Central memory CD8-positive, alpha-beta T cell (primary cell): Measurements from ENCODE around the gene SERPINB8.

Experiments
- ATAC-seq: fragments of 150-1000 bp; cut with Tn5 transposase; replicated peaks from 2 replicates; pipeline ENCODE4 v1.10.0; 2022; ENCODE audit warnings: mild to moderate bottlenecking, moderate FRiP score, moderate number of reproducible peaks; ENCODE audit not compliant: poor library complexity, severe bottlenecking; ENCODE audit errors: extremely low read depth
- DNase-seq, 2 donors: peaks; one replicate each; pipeline ENCODE4 v3.0.0; 2021; ENCODE audit warnings: low spot score in 2 of 2
- H3K27ac Mint-ChIP-seq: one replicate; pipeline ENCODE4 v1.8.0; 2022; ENCODE audit warnings: low read depth, mild to moderate bottlenecking, moderate library complexity, mixed read lengths
- H3K27me3 Mint-ChIP-seq: one replicate; pipeline ENCODE4 v1.8.0; 2022; ENCODE audit warnings: mixed read lengths
- H3K36me3 Mint-ChIP-seq: one replicate; pipeline ENCODE4 v1.8.0; 2022; ENCODE audit warnings: mild to moderate bottlenecking, moderate library complexity, mixed read lengths; ENCODE audit not compliant: insufficient read depth
- H3K4me1 Mint-ChIP-seq: one replicate; pipeline ENCODE4 v1.8.0; 2022; ENCODE audit warnings: mixed read lengths
- H3K4me3 Mint-ChIP-seq: one replicate; pipeline ENCODE4 v1.8.0; 2022; ENCODE audit warnings: mild to moderate bottlenecking, moderate library complexity, mixed read lengths
- H3K9me3 Mint-ChIP-seq: one replicate; pipeline ENCODE4 v1.8.0; 2022; ENCODE audit warnings: mixed read lengths

SERPINB8 gene

DNA sequence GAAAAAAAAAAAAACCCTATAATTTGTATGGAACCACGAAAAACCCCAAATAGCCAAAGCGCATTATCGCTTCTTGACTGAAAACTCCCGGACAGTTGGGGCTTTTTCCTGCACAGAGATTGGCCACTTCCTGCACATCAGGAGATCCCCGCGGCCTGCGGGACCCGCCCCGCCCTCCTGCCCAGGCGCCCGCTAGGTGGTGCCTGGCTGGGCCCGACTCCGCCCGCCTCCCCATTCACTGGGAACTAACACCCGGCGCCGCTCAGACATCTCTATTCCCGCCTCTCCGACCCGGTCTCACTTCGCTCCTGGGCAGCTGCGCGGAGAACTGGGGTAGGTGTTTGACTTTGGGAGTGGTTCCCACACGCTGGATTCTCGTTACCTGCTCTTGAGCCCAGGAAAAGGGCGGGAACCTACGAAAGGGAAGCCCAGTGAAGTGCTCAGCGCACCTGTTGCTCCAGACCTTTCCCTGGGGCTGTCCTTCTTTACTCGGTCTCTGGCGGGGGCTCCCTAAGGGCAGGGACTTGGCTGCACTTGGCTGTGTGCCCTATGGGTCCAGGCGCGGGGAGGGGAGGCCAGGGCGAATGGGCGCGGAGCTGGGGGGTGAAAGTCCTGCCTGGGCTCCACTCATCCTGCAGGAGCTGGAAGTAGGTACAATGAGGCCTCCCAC, 20.7 kb upstream of the SERPINB8 start, which contains the start of gene HMSD:
Gene HMSD, plus strand, starts transcription at position 234 of the 670 bp plus-strand sequence. CDS start 4,155 bp downstream, outside the sequence.
- peak within 1 kb of the TSS; percentile 54 for H3K27ac Mint-ChIP-seq
- ATAC-seq (peak; percentile 88), DNase-seq (peak in 1 of 2 donors; percentile 16)
- no peaks in the 10 kb centered on the region for H3K36me3 Mint-ChIP-seq
- H3K4me3 Mint-ChIP-seq = peak within 1 kb of the TSS; percentile 79
- H3K9me3 Mint-ChIP-seq = peaks cover 5% of the 10 kb centered on the region
- H3K4me1 Mint-ChIP-seq = peaks cover 27% of the 10 kb centered on the region
- H3K27me3 Mint-ChIP-seq = peaks cover 8% of the 10 kb centered on the region

DNA sequence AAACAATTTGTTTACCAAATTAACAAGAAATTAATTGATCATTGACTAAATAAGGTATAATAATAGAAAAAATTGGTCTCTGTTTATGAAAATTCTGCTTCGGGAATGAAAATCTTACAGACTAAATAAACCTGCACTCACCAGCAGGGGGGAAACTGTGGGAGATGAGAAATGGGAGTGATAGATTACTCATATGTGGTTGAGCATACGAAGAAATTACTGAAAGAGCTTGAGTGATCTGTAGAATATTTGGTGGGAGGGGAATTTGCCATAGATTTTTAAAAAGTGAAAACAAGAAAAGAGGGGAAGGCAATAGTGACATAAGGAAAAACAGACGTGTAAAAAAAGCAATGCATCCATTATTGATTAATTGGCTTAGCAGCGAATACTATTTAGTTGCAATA, 18.6 kb upstream of the SERPINB8 start:
- Mint-ChIP-seq H3K36me3 (no peaks in the 10 kb centered on the region), H3K9me3 (peaks cover 5% of the 10 kb centered on the region), H3K27ac (no peak overlapping the region), H3K27me3 (peaks cover 13% of the 10 kb centered on the region), H3K4me1 (peaks cover 27% of the 10 kb centered on the region), H3K4me3 (no peak overlapping the region)
- DNase-seq = no peak
- ATAC-seq = no peak

DNA sequence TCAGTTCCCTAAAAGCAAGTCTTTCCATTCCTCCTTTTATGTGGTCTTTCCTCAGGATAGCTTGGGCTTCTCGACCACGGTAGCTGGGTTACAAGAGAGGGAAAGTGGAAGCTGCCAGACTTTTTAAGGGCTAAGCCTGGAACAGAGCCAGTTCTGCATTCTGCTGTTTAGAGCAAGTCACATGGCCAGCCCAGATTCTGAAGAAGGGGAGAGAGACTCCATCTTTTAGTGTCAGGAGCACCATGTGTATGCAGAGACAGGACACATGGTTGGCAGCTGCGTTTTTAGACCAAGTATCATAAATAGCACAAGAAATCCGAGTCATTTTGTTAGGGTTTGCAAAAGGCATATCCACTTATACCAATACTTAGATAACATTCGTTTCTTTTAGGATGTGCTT, 16.1 kb upstream of the SERPINB8 start:
- Mint-ChIP-seq H3K27ac (no peak overlapping the region), H3K4me3 (no peak overlapping the region), H3K9me3 (peaks cover 5% of the 10 kb centered on the region), H3K36me3 (no peaks in the 10 kb centered on the region), H3K27me3 (peaks cover 13% of the 10 kb centered on the region), H3K4me1 (peaks cover 18% of the 10 kb centered on the region)
- ATAC-seq (no peak), DNase-seq (no peak)

DNA sequence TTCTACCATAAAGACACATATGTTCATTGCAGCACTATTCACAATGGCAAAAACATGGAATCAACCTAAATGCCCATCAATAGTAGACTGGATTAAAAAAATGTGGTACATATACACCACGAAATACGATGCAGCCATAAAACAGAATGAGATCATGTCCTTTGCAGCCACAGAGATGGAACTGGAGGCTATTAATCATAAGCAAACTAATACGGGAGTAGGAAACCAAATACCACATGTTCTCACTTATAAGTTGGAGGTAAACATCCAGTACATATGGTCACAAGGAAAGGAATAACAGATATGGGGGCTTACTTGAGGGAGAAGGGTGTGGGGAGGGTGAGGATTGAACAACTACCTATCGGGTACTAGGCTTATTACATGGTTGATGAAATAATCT, 13.1 kb upstream of the SERPINB8 start:
- no peak for DNase-seq
- no peak for ATAC-seq
- Mint-ChIP-seq H3K27ac (no peak overlapping the region), H3K4me1 (no peaks in the 10 kb centered on the region), H3K4me3 (no peak overlapping the region), H3K27me3 (peaks cover 34% of the 10 kb centered on the region), H3K36me3 (no peaks in the 10 kb centered on the region), H3K9me3 (no peaks in the 10 kb centered on the region)

DNA sequence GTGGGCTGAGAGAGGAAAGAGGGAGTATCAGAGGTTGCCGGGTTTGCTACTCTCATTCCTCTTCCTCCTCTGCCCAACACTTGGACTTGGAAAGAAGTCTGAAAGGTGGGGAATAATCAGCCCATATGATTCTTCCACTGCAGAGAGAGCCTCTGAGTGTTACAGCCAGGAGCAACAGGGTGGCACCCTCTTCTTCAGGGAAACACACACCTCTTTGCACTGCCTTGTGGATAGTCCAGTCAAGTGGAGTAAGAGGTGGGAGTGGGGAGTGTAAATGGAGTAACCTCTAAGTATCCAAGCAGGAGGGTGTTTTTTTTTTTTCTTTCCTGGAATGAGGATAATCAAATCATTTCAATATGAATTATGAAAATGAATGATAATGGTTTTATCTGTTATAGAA, 9.0 kb upstream of the SERPINB8 start:
- Mint-ChIP-seq H3K27me3 (peaks cover 40% of the 10 kb centered on the region), H3K27ac (no peak overlapping the region), H3K9me3 (no peaks in the 10 kb centered on the region), H3K4me3 (no peak overlapping the region), H3K4me1 (no peaks in the 10 kb centered on the region), H3K36me3 (no peaks in the 10 kb centered on the region)
- ATAC-seq (no peak), DNase-seq (no peak)

DNA sequence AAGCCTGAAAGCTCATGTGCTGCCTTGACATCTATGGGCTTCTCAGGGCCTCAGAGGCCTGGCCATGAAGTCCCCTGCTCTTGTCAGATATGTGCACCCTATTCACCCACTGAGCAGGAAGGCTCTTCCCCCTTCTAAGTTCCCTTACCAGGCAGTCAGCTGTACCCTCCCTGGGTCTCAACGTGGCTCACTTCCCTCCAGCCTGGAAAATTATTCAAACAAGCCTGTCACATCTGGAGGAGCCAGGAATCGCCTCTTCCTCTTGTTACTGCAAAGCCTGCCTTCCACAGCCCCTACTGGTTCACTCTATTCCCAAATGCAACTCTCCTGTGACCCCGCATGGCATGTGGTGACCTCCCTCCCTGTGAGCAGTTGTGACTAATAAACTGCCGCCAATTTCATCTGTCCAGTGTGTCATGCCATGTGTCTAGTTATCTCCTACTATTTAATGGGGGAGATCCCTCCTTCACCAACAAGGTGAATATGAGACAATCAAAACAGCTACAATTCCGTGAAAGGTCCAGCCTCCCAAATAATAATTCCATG, 8.4 kb upstream of the SERPINB8 start:
- Mint-ChIP-seq H3K27ac (no peak overlapping the region), H3K4me1 (no peaks in the 10 kb centered on the region), H3K36me3 (no peaks in the 10 kb centered on the region), H3K9me3 (no peaks in the 10 kb centered on the region), H3K27me3 (peaks cover 39% of the 10 kb centered on the region), H3K4me3 (no peak overlapping the region)
- DNase-seq = no peak
- ATAC-seq = no peak

DNA sequence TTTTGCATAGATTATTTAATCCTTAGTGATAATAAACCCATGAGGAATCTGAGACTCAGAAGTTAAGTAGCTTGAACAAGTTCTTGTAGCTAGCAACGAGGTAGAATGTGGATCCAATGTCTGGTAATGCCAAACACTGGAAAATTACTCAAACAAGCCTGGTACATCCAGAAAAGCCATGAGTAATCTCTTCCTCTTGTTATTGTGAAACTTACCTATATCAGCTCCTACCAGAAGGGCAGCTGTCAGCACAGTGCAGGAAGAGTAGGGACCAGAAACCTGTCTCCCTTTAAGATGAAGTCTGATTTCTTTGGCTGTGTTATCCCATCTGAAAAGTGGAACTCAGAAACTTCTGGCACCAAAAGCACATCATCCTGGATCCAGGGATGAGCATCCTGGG, 7.7 kb upstream of the SERPINB8 start:
- H3K27me3 Mint-ChIP-seq = peaks cover 39% of the 10 kb centered on the region
- no peak overlapping the region for H3K4me3 Mint-ChIP-seq
- no peak overlapping the region for H3K27ac Mint-ChIP-seq
- H3K36me3 Mint-ChIP-seq = no peaks in the 10 kb centered on the region
- ATAC-seq (no peak), DNase-seq (no peak)
- no peaks in the 10 kb centered on the region for H3K4me1 Mint-ChIP-seq
- H3K9me3 Mint-ChIP-seq = no peaks in the 10 kb centered on the region

DNA sequence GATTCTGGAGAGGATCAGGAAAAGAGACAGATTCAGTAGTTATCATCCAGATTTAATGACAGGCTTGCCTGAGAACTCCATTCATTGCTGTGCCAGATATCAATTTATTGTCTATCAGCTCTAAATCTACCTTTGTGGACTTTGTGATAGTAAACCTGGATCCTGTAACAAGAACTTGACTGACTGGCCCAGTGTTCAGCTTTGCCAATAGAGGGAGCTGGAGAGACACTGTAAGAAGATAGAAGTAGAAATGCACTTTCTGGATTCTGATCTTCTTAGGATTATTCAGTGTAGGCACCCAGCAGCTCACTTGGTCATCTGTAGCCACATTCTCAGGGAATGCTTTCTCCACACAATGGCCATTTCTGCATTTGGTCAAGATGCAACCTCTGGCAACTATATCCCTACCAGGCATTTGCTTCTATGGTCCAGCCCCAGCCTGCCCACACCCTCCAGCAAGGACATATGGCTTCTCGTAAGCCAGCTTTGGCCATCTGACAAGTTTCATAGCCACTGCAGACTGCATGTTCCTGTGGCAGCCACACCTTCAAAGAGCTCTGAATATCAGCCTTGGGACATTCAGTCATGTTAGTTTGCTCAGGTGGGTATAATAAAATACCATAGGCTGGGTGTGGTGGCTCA, 6.1 kb upstream of the SERPINB8 start:
- DNase-seq = no peak
- peaks cover 39% of the 10 kb centered on the region for H3K27me3 Mint-ChIP-seq
- H3K27ac Mint-ChIP-seq = peak overlapping the region; percentile 79
- no peak overlapping the region for H3K4me3 Mint-ChIP-seq
- no peaks in the 10 kb centered on the region for H3K4me1 Mint-ChIP-seq
- no peaks in the 10 kb centered on the region for H3K36me3 Mint-ChIP-seq
- no peaks in the 10 kb centered on the region for H3K9me3 Mint-ChIP-seq
- peak; percentile 43 for ATAC-seq

DNA sequence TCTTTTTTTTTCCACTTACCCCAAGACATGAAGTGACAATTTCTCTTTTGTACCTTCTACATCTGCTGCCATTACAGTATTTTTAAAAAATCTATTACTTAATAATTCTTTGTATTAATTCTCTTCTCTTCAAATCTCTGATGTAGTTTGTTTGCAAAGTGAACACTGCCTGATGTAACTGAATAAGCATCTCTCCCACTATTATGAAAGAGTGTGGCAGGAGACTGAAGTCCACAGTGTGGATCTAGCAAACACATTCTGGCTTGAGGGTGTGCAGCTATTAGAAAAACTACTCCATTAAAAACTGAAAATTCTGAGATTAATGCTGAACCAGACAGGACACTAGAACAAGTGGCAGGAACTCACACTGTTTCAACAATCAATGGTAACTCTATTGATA, 5.0 kb upstream of the SERPINB8 start:
- no peak overlapping the region for H3K27ac Mint-ChIP-seq
- H3K4me3 Mint-ChIP-seq = no peak overlapping the region
- peaks cover 3% of the 10 kb centered on the region for H3K36me3 Mint-ChIP-seq
- peaks cover 11% of the 10 kb centered on the region for H3K4me1 Mint-ChIP-seq
- ATAC-seq (no peak), DNase-seq (no peak)
- H3K9me3 Mint-ChIP-seq = no peaks in the 10 kb centered on the region
- peaks cover 31% of the 10 kb centered on the region for H3K27me3 Mint-ChIP-seq

DNA sequence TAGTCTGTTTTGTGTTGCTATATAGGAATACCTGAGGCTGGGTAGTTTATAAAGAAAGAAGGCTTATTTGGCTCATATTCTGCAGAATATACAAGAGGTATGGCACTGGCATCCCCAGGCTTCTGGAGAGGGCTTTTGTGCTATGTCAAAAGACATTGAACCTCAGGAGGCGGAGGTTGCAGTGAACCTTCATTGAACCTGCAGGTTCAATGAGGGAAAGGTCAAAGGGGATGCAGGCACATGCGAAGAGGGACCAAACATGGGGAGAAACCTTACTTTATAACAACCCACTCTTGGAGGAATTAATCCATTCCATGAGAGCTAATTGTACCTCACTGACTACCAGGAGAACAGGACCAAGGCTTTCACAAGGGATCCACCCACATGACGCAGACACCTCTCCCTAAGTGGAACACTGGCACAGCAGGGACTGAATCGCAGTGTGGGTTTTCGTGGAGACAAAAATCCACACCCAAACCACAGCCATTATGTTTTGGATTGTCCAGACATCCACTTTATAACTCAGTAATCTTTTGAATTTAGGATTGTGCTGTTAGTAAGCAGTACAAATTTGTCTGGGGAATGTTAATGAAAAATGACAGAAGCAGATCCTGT, 4.1 kb upstream of the SERPINB8 start:
- ATAC-seq (no peak), DNase-seq (no peak)
- H3K27me3 Mint-ChIP-seq = peaks cover 26% of the 10 kb centered on the region
- H3K27ac Mint-ChIP-seq = no peak overlapping the region
- peaks cover 8% of the 10 kb centered on the region for H3K36me3 Mint-ChIP-seq
- peaks cover 18% of the 10 kb centered on the region for H3K4me1 Mint-ChIP-seq
- H3K4me3 Mint-ChIP-seq = no peak overlapping the region
- no peaks in the 10 kb centered on the region for H3K9me3 Mint-ChIP-seq

DNA sequence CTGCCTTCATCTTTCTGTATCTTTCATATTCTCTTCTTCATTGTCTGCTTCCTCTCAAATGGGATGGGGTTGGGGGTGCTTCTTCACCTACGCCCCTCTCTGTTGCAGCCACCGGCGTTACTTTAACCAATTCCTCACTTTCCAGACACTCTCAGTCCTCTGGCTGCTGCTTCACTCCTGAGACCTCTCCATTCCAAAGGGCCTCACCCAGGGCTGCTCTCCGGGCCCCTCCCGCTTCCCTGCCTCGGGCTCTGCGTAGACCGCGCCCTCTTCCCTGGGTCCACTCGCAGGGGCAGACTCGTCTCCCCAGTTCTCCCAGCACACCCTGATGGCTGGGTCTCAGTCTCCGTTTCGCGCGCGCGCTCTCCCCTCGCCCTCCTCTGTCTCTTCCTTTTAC, 926 bp downstream of the SERPINB8 start:
- H3K27ac Mint-ChIP-seq = peak overlapping the region; percentile 95
- DNase-seq (no peak), ATAC-seq (no peak)
- peaks cover 14% of the 10 kb centered on the region for H3K36me3 Mint-ChIP-seq
- no peaks in the 10 kb centered on the region for H3K9me3 Mint-ChIP-seq
- peaks cover 43% of the 10 kb centered on the region for H3K4me1 Mint-ChIP-seq
- H3K27me3 Mint-ChIP-seq = no peaks in the 10 kb centered on the region
- H3K4me3 Mint-ChIP-seq = peak overlapping the region; percentile 99

DNA sequence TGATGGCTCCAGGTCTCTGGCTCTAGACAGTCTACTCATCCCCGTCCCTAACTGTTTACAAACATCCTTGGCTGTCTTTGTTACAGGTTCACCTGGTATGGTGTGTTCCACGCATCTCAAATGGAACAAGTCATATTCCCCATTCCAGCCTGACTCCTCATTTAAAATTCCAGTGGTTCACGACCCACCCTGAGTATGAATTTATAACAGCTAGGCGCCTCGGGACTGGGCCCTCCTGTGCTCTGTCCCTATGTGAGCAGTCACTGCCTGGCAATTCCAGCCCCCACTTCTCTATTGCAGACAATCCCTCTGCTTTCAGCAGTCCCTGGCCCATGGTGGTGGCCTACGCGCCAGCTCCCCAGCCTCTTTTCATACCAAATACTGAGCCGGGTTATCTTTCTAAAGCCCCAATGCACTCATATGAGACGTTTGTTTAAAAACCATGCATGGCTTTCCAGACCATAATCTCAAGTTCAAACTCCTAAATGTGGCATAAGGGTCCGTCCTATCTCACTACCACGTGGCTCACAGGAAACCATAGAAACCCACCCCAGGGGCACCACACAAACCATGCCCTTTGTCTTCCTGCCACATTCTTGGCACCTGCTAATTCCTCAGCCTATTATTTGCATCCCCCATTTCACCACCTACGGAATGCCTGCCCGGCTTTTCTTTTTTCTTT, 1.6 kb downstream of the SERPINB8 start:
- peaks cover 14% of the 10 kb centered on the region for H3K36me3 Mint-ChIP-seq
- no peak for ATAC-seq
- H3K9me3 Mint-ChIP-seq = no peaks in the 10 kb centered on the region
- H3K4me1 Mint-ChIP-seq = peaks cover 43% of the 10 kb centered on the region
- H3K27me3 Mint-ChIP-seq = no peaks in the 10 kb centered on the region
- no peak for DNase-seq
- H3K4me3 Mint-ChIP-seq = peak overlapping the region; percentile 99
- H3K27ac Mint-ChIP-seq = peak overlapping the region; percentile 95
